K562 (cell line): ENCODE results near the gene ZFAND2A.

Source experiments
- BRD4 ChIP-seq: fragments of 200-600 bp; sonication (generic); IDR thresholded peaks from 2 replicates; pipeline ENCODE4 v1.6.1; 2017; ENCODE audit warnings: inconsistent platforms
- CBX8 ChIP-seq: fragments of 200-600 bp; sonication (generic); IDR thresholded peaks from 2 replicates; pipeline ENCODE4 v1.6.1; 2012; ENCODE audit warnings: borderline replicate concordance, mixed run types, low read depth, mild to moderate bottlenecking, moderate library complexity, mixed read lengths, low read length, control low read depth, inconsistent platforms; ENCODE audit not compliant: poor library complexity, severe bottlenecking; ENCODE audit errors: extremely low read depth
- CHD7 ChIP-seq: fragments of 200-600 bp; sonication (generic); IDR thresholded peaks from one replicate; pipeline ENCODE4 v1.6.1; 2012; ENCODE audit warnings: mild to moderate bottlenecking, low read depth, low read length, inconsistent platforms
- ESRRA ChIP-seq: fragments of 450-650 bp; IDR thresholded peaks from 2 replicates; pipeline ENCODE4 v1.6.1; 2014; ENCODE audit warnings: low read depth, mild to moderate bottlenecking, moderate library complexity, borderline replicate concordance
- FOS ChIP-seq: IDR thresholded peaks from 3 replicates; pipeline ENCODE4 v1.6.1; 2011; ENCODE audit not compliant: insufficient read length; ENCODE audit errors: extremely low read depth
- GABPB1 ChIP-seq: sonication (generic); formaldehyde crosslinking; IDR thresholded peaks from 2 replicates; pipeline ENCODE4 v1.8.0; 2022; ENCODE audit warnings: mild to moderate bottlenecking, missing genetic modification reagents
- JUN ChIP-seq, 2 experiments: sonication (generic) in 1 of 2; formaldehyde crosslinking in 1 of 2; IDR thresholded peaks; 2 replicates each; pipeline versions ENCODE4 v1.6.1 to v1.8.0; 2012 to 2022; ENCODE audit warnings: borderline replicate concordance in 2 of 2, mild to moderate bottlenecking in 2 of 2, improper control_type of control experiment in 1 of 2, low read depth in 1 of 2, low read length in 1 of 2, missing genetic modification reagents in 1 of 2
- MYNN ChIP-seq, 2 experiments: sonication (generic); formaldehyde crosslinking in 1 of 2; IDR thresholded peaks; 2 replicates each; pipeline versions ENCODE4 v1.5.0 to v1.6.1; 2016 to 2020; ENCODE audit warnings: antibody characterized with exemption in 1 of 2, missing genetic modification reagents in 1 of 2
- POLR2A ChIP-seq: fragments of 450-650 bp; conservative IDR thresholded peaks from 2 replicates; pipeline ENCODE4 v1.6.1; 2016
- TCF7L2 ChIP-seq: fragments of 150-350 bp; IDR thresholded peaks from 2 replicates; pipeline ENCODE4 v1.6.1; 2016; ENCODE audit warnings: low read depth, mild to moderate bottlenecking, low read length, moderate library complexity
- ZBTB11 ChIP-seq, 3 experiments: fragments of 200-800 bp in 1 of 3; fragments of 250-450 bp in 1 of 3; fragments of 450-650 bp in 1 of 3; sonication (Bioruptor Pico) in 1 of 3; sonication (Bioruptor generic) in 1 of 3; formaldehyde crosslinking in 1 of 3; IDR thresholded peaks; 2 replicates each; pipeline versions ENCODE4 v1.6.1 to v1.8.0; 2016 to 2022; ENCODE audit warnings: mild to moderate bottlenecking in 2 of 3, missing genetic modification characterization in 2 of 3, missing compliant biosample characterization in 1 of 3, moderate library complexity in 1 of 3
- ZBTB8A ChIP-seq: fragments of 450-650 bp; IDR thresholded peaks from 2 replicates; pipeline ENCODE4 v1.6.1; 2018; ENCODE audit warnings: mild to moderate bottlenecking, moderate library complexity; ENCODE audit not compliant: partially characterized antibody
- TF ChIP-seq, protein P1 (sequence below): sonication (generic); formaldehyde crosslinking; IDR thresholded peaks from 2 replicates; pipeline ENCODE4 v1.8.1; 2022; ENCODE audit warnings: missing genetic modification reagents
- TF ChIP-seq, protein P2 (sequence below), 3 experiments: IDR thresholded peaks in 2 of 3; conservative IDR thresholded peaks in 1 of 3; 2 replicates each; pipeline ENCODE4 v1.5.1; 2011 to 2012; ENCODE audit warnings: low read length in 3 of 3, mild to moderate bottlenecking in 3 of 3, control low read depth in 2 of 3, improper control_type of control experiment in 1 of 3, inconsistent platforms in 1 of 3, low read depth in 1 of 3, mixed read lengths in 1 of 3, moderate library complexity in 1 of 3; ENCODE audit not compliant: insufficient read depth in 2 of 3

- TF ChIP-seq FOS (no peak), POLR2A (no peak), ZBTB8A (no peak), GABPB1 (no peak), MYNN (IDR thresholded peaks at IDR 0.05) (no peak), MYNN (CRISPR knock-in tag; IDR thresholded peaks at IDR 0.05) (no peak), ESRRA (no peak), JUN (IDR thresholded peaks at IDR 0.05; ENCODE audit: borderline replicate concordance, low read depth, low read length) (no peak), JUN (CRISPR knock-in tag; IDR thresholded peaks at IDR 0.05; ENCODE audit: borderline replicate concordance) (no peak), CBX8 (no peak), TCF7L2 (no peak), ZBTB11 (CRISPR knock-in tag; IDR thresholded peaks at IDR 0.05) (no peak), BRD4 (no peak), CHD7 (no peak)
- TF ChIP-seq, protein P1, sequence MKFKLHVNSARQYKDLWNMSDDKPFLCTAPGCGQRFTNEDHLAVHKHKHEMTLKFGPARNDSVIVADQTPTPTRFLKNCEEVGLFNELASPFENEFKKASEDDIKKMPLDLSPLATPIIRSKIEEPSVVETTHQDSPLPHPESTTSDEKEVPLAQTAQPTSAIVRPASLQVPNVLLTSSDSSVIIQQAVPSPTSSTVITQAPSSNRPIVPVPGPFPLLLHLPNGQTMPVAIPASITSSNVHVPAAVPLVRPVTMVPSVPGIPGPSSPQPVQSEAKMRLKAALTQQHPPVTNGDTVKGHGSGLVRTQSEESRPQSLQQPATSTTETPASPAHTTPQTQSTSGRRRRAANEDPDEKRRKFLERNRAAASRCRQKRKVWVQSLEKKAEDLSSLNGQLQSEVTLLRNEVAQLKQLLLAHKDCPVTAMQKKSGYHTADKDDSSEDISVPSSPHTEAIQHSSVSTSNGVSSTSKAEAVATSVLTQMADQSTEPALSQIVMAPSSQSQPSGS (CRISPR knock-in tag), result no peak
- TF ChIP-seq, protein P2, sequence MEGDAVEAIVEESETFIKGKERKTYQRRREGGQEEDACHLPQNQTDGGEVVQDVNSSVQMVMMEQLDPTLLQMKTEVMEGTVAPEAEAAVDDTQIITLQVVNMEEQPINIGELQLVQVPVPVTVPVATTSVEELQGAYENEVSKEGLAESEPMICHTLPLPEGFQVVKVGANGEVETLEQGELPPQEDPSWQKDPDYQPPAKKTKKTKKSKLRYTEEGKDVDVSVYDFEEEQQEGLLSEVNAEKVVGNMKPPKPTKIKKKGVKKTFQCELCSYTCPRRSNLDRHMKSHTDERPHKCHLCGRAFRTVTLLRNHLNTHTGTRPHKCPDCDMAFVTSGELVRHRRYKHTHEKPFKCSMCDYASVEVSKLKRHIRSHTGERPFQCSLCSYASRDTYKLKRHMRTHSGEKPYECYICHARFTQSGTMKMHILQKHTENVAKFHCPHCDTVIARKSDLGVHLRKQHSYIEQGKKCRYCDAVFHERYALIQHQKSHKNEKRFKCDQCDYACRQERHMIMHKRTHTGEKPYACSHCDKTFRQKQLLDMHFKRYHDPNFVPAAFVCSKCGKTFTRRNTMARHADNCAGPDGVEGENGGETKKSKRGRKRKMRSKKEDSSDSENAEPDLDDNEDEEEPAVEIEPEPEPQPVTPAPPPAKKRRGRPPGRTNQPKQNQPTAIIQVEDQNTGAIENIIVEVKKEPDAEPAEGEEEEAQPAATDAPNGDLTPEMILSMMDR (IDR thresholded peaks at IDR 0.05 in 2 of 3, conservative IDR thresholded peaks at IDR 0.05 in 1 of 3; ENCODE audit: insufficient read depth in 2 of 3, low read depth in 1 of 3, low read length in 3 of 3), result no peak
These were observed 40.8 kb downstream of the ZFAND2A start for GRCh38 chr7:1119201-1119600.
